ENCODE measurements around the gene STXBP5L.
"Not testable (repeated sequence)": the region's sequence is repeated elsewhere in the genome, so short reads cannot be mapped to it uniquely, and the experiment has no call there.

Gene STXBP5L

GRCh38 chr3:121436074-121436473 lies 528.1 kb downstream of the STXBP5L start:
- no peak for DNase-seq

DNA sequence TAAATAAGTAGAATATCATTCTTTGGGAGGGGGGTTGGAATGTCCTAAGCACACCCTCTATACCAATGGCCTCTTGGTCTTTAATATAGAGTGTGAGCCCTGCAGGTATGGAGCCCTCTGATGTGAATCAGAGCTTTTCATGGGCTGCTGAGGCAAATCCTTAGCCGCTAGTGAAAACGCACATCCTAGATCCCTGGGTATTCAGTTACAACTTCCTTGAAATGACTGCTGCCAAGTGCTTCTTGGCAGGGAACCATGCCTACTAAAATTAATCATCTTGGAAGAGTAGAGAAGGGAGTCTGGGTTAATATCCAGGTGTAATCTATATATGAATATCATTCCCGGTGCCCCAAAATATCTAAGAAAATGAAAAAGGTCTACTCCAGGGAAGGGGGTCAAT lies 528.6 kb downstream of the STXBP5L start:
- DNase-seq = no peak

GRCh38 chr3:121443456-121443855 lies 535.5 kb downstream of the STXBP5L start:
- DNase-seq = no peak

GRCh38 chr3:121451752-121452151 lies 543.7 kb downstream of the STXBP5L start:
- DNase-seq = not testable (repeated sequence)

DNA sequence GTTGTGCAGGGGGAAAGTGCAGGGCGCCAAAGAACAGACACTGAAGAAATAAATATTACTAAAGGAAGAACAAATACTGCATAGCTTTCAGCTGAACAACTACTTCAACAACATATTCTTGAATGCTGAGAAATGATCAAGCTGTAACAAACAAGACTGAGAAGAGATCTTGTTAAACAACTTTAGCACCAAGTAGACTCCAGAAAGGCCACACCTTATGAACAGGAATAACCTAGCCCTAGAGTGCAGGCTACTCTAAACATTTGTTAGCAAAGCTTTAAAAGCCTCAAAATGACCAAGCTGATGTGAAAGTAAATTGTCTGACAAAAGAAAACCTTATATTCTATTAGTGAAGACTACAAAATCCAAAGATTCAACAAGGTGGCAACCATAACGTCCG lies 554.6 kb downstream of the STXBP5L start:
- no peak for DNase-seq

DNA sequence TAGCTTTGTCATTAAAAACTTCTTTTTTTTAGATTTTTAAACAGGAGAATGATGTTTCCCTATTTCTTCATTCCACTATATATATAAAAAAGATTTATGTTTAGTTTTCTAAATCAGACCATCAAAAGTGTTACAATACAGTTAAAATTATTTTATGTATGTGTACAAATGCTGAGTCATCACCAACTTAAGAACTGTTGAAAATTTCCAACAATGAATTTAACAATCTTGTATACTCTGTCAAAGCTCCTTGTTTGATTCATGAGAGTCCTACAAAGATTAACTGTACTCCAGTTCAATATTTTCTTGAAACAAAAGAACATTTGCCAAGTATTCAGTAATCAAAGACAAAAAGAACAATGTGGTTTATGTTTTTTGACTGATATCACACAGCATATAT lies 555.7 kb downstream of the STXBP5L start:
- no peak for DNase-seq

DNA sequence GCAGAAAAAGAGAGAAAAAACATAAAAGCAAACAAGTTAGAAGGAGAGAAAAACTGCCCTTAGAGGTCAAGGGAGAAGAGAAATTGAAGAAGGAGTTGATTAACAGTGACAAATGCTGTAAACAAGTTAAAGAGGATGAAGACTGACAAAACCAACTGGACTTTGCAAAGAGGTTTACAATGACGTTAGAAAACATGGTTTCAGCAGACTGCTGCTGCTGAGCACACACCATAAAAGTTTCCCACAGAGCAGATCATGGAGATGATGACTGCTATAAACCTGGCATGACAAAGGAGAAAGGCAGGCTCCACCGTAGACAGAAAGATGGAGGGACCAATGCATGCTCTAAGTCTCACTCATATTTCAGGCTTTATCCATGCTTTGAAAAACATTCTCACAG lies 559.1 kb downstream of the STXBP5L start:
- no peak for DNase-seq

DNA sequence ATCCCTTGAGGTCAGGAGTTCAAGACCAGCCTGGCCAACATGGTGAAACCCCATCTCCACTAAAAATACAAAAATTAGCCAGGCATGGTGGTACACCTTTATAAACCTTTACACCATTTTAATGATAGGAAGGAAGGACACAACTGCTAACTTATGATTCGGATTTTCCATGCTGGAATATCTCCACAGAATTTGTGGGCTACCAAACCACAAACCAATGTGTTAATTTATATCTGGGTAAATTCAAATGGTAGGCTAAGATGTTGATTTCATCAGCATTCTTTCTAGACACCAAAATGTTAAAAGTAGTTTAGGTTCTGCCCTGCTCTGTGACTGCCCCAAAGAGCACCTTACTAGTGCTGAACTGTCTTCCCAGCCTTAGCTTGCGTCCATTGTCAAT lies 565.0 kb downstream of the STXBP5L start:
- no peak for DNase-seq

Data from stimulated activated CD4-positive, alpha-beta T cell treated with anti-CD3 and anti-CD28 coated beads, Interleukin-2, amount 100 ng/mL, for 24 hours (primary cell).